Measurements from ENCODE around the gene ATP6V0A1.
"Not testable (repeated sequence)": the region's sequence is repeated elsewhere in the genome, so short reads cannot be mapped to it uniquely, and the experiment has no call there.

ATP6V0A1 gene

GRCh38 chr17:42555122-42555622 is 96.5 kb downstream of the ATP6V0A1 start:
- TF ChIP-seq CTCF (IDR thresholded peaks at IDR 0.05; ENCODE audit: borderline replicate concordance, control extremely low read depth, extremely low read depth, insufficient read depth, missing control alignments): no peak
- DNase-seq (ENCODE audit: low spot score): no peak
- in situ Hi-C loops (cut with MboI; ENCODE audit: low sequenced_read_pairs, unreplicated experiment): no loop called here

DNA sequence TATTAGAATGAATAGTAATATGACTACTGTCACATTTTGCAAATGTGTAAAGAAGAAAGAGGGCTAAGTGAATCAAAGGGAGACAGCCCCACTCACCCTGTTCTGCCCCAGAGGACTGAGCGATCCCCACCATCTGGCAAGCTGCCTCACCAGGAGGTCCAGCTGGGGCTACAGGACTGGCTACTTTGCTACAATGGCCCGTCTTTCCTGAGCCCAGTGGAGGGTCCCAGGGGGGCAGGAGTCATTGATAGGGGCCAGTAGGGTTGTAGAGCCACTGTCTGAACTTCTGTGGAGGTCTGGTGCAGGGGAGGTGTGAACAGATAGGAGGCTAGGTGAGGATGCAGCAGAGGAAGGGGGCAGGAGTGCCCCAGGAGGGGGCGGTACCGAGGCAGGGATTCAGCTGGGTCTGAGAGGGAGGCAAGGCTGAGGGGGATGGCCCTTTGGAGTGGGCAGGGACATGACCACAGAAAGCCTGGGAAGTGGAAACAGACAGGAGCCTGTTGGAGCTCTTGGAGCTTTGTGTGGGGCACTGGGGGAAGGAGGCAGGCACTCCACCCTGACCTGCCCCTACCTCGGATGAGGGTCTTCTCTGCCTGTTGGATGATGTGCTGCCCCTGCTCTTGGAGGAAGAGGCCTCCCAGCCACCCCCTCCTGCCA is 97.4 kb downstream of the ATP6V0A1 start:
- DNase-seq (ENCODE audit: low spot score); in situ Hi-C loops (cut with MboI; ENCODE audit: low sequenced_read_pairs, unreplicated experiment): not testable (repeated sequence)

DNA sequence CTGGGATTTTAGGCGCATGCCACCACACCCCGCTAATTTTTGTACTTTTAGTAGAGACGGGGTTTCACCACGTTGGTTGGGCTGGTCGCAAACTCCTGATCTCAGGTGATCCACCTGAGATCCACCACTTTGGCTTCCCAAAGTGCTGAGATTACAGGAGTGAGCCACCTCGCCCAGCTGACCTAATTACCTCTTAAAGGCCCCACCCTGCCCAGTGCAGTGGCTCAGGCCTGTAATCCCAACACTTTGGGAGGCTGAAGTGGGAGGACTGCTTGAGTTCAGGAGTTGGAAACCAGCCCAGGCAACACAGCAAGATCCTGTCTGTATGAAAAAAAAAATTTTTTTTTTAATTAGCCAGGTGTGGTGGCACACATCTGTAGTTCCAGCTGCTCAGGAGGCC is 100.4 kb downstream of the ATP6V0A1 start:
- in situ Hi-C loops (cut with MboI; ENCODE audit: low sequenced_read_pairs, unreplicated experiment): no loop called here
- no peak for TF ChIP-seq CTCF (IDR thresholded peaks at IDR 0.05; ENCODE audit: borderline replicate concordance, control extremely low read depth, extremely low read depth, insufficient read depth, missing control alignments)

DNA sequence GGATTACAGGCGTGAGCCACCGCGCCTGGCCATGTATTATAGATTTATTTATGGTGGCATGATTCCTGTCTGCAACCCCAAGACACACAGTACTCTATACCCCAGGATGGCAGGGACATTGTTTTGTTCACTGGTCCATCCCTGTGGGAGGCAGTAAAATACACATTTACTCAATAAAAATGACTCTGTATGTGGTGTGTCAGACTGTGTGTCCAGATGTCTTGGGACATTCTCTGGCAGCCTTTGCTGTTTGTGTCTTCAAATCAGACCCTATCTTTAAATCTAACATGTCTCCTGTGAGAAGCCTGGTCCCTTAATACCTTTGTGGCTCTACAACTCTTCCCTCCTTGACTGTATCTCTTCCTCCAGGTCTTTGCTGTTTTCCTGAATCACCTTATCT is 101.6 kb downstream of the ATP6V0A1 start:
- no peak for DNase-seq (ENCODE audit: low spot score)
- TF ChIP-seq CTCF (IDR thresholded peaks at IDR 0.05; ENCODE audit: borderline replicate concordance, control extremely low read depth, extremely low read depth, insufficient read depth, missing control alignments): no peak
- in situ Hi-C loops (cut with MboI; ENCODE audit: low sequenced_read_pairs, unreplicated experiment): no loop called here

More for the DNA sequence above, 100.4 kb downstream of the ATP6V0A1 start:
- no peak for DNase-seq (ENCODE audit: low spot score)

DNA sequence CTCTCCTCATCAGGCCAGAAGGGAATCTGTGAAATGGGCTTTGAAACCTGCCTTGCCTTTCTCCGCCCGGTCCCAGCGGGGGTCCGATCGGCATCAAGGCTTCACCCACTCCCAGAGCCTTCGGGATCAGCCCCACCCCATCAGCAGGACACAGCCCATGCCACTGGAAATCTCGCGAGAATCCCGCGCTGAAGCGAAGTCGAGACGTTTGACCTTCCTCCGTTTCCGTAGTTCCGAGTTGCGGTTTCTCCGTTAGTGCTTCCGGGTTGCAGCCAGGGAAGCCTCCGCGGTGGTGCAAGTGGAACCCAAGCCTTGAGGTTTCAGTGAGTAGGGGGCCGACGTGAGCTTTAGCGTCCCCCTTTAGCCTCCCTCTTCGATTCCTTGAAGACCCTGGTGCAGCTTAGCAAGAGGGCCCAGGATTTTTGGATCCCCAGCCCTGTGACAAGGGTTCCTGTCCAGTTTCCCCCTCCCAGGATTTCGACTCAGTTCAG is 103.3 kb downstream of the ATP6V0A1 start, which contains the start of gene COASY:
Gene COASY (plus strand): TSS at position 252 of the 491 bp plus-strand sequence. CDS start 475 bp downstream, outside the sequence.
- DNase-seq (ENCODE audit: low spot score): peak; percentile 98
- in situ Hi-C loops (cut with MboI; ENCODE audit: low sequenced_read_pairs, unreplicated experiment): no loop called here

GRCh38 chr17:42562388-42563142 is 103.9 kb downstream of the ATP6V0A1 start:
- in situ Hi-C loops (cut with MboI; ENCODE audit: low sequenced_read_pairs, unreplicated experiment): no loop called here
- no peak for DNase-seq (ENCODE audit: low spot score)
- no peak for TF ChIP-seq CTCF (IDR thresholded peaks at IDR 0.05; ENCODE audit: borderline replicate concordance, control extremely low read depth, extremely low read depth, insufficient read depth, missing control alignments)

More for the DNA sequence above, 103.3 kb downstream of the ATP6V0A1 start, which contains the start of gene COASY:
- TF ChIP-seq CTCF (IDR thresholded peaks at IDR 0.05; ENCODE audit: borderline replicate concordance, control extremely low read depth, extremely low read depth, insufficient read depth, missing control alignments): no peak

- no peak for TF ChIP-seq CTCF (IDR thresholded peaks at IDR 0.05; ENCODE audit: borderline replicate concordance, control extremely low read depth, extremely low read depth, insufficient read depth, missing control alignments)
- DNase-seq (ENCODE audit: low spot score): no peak
- in situ Hi-C loops (cut with MboI; ENCODE audit: low sequenced_read_pairs, unreplicated experiment): no loop called here
Observed at GRCh38 chr17:42563143-42563509, 104.4 kb downstream of the ATP6V0A1 start.
